GM21723 (cell line): ENCODE results near the gene HS6ST2.

ENCODE experiments used
- ATAC-seq: cut with Tn5 transposase; IDR thresholded peaks from one replicate; pipeline ENCODE4 v1.9.1; 2021; ENCODE audit warnings: mild to moderate bottlenecking, moderate library complexity; ENCODE audit not compliant: unreplicated experiment

HS6ST2 gene

GRCh38 chrX:132807411-132808030, 150.9 kb downstream of the HS6ST2 start:
- ATAC-seq, result no peak

GRCh38 chrX:132802033-132802432, 156.4 kb downstream of the HS6ST2 start:
- ATAC-seq, result no peak

- ATAC-seq, result no peak
These were observed 163.2 kb downstream of the HS6ST2 start for GRCh38 chrX:132795181-132795580.

GRCh38 chrX:132791714-132792113, 166.7 kb downstream of the HS6ST2 start:
- no peak for ATAC-seq

DNA sequence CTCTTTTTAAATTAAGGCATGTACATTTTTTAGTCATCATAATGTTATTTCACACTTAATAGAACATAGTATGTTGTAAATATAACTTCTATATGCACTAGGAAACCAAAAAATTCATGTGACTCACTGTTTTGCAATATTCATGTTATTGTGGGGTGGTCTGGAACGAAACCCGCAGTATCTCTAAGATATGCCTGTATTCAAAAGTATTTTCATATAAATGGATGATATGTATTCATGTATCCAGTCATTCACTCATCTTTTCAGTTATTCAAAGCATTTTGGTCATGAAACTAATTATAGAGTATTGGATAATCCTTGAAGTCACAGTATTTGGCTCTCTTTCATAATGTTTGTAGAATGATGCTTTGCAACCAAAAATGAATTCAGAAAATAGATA, 168.1 kb downstream of the HS6ST2 start:
- no peak for ATAC-seq

DNA sequence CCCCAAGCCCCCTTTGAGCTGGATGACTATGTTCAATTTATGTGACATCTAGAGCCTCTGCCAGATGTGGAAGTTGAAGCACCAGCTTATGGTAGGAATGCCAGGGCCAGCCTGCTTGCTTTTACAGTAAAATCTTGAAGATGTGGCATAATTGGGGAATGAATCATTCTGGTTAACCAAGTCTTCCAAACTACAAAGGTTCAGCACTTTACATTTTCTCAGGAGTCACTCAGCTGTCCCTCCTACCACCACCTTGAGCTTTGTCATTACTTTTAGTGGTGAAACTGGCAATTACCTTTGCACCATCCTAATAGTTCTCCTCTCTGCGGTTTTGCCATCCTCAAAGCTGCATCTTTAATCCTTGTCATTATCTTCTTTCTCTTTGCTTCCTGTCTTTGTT, 172.2 kb downstream of the HS6ST2 start:
- no peak for ATAC-seq

DNA sequence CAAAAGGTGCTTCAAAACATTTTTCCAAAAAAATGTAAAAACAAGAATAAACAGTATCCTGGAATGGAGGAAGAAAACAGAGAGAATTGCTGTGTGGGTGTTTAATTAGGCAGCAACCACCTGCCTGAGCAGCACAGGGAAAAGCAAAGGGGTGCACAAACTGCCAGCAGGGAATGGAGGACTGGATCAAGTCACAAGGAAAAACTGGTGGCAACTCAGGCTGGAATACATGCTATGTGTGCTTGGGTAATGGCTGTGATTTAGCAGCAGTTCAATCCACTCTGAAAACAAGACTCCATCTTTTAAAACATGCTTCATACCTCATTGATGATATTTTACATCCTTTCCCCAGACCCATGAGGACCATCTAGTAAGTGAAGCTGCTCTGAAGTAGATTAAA, 179.5 kb downstream of the HS6ST2 start:
- ATAC-seq, result no peak

GRCh38 chrX:132776486-132777210, 181.8 kb downstream of the HS6ST2 start:
- ATAC-seq, result no peak

DNA sequence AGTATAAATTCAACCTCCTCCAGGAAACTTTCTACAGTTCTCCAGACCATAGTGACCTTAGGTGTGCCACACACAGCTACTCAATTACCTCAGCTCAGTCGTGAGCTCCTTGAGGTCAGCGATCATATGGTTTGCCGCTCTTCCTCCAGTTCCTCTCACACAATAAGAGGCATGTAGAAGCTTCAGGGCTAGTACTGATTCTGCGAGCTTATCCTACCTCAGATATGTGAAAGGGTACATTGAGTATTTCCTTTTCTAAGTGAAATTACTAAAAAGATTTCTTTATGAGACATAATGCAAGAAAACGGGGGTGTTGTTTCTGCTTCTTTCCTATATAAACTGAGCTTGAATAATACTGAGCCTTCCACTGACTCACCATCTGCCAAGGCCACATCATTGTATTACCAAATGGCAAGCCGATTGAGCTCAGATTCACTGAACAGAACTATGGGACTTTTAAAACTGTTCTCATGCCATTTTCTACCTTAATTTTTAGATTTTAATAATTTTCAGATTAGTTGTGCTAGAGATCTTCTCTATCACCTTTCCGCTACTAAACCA, 183.1 kb downstream of the HS6ST2 start:
- ATAC-seq, result no peak

GRCh38 chrX:132774010-132774714, 184.3 kb downstream of the HS6ST2 start:
- ATAC-seq, result no peak

- ATAC-seq, result no peak
These were observed 188.8 kb downstream of the HS6ST2 start for GRCh38 chrX:132769609-132770008.

- ATAC-seq, result no peak
These were observed 192.0 kb downstream of the HS6ST2 start for GRCh38 chrX:132766452-132766851.

- ATAC-seq, result no peak
These were observed 194.9 kb downstream of the HS6ST2 start for GRCh38 chrX:132763528-132763927.

GRCh38 chrX:132758759-132759158, 199.7 kb downstream of the HS6ST2 start:
- no peak for ATAC-seq

DNA sequence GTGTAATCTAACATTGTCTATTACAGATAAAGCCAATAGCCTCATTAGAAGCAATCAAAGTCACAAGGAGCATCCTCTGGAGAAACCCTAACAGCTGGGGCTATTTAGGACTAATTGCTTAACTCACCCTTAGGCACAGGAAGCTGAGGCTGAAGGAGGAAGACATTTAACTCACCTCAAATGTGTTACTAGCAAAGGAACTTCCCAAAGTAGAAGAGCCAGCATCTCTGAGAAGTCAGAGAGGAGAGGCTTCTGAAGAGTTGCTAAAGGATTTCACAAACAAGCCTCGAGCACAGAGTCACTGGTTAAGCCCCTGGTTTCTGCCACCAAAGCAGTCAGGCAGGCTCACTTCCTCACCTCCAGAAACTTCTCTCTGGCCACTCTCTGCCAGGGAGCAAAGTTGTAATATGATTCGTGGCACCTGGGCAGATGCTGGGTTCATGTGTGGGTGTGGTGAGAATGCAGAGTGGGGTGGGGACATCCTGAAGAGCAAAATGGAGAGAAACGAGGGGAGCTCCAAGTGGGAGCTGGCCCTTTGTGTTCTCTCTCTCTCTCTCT, 201.3 kb downstream of the HS6ST2 start:
- ATAC-seq, result no peak

DNA sequence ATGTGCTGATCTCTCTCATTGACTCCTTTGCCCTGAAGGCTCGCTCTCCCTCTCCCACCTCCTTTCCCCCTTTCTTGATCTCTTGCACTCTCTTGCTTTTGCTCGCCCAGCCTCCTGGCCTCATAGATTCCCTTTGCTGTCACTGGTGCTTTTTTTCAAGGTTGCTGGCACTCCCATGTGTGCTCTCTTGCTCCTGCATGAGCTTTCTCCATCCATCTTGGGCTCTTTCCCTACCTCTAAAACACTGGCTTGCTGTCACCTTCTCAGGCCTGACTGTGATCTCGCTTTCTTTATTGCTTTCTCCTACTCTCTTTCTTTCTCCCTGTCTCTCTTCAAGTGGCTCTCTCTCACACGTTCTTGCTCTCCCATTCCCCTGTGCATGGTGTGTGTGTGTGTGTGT, 202.0 kb downstream of the HS6ST2 start:
- ATAC-seq, result no peak

DNA sequence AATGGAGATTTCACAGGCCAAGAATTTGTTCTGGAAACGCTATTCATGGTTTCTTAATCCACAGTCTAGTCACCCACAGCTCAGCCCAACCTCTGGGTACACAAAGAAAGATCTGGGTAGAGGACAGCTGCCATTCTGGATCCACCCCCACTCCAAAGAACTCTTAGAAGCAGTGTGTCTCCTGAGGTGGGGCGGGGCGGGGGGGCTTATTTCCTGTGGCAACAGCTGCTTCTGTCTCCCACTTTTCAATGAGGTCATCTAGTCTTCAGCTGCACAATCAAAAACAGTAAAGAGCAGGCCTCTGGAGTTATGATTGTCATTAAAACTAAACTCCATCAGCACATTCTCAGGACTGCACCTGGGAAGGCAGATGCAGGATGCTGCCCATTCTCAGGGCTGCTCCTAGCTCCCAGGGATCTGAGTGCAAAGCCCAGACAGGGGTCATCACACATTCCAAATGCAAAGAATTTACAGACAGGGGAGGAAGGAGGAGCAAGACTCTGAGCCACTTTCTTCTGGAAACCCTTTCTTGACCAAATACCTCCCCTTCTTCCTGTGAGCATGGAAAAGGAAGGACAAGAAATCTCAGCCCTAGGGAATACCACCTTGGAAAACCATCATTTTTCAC, 207.3 kb downstream of the HS6ST2 start:
- no peak for ATAC-seq

DNA sequence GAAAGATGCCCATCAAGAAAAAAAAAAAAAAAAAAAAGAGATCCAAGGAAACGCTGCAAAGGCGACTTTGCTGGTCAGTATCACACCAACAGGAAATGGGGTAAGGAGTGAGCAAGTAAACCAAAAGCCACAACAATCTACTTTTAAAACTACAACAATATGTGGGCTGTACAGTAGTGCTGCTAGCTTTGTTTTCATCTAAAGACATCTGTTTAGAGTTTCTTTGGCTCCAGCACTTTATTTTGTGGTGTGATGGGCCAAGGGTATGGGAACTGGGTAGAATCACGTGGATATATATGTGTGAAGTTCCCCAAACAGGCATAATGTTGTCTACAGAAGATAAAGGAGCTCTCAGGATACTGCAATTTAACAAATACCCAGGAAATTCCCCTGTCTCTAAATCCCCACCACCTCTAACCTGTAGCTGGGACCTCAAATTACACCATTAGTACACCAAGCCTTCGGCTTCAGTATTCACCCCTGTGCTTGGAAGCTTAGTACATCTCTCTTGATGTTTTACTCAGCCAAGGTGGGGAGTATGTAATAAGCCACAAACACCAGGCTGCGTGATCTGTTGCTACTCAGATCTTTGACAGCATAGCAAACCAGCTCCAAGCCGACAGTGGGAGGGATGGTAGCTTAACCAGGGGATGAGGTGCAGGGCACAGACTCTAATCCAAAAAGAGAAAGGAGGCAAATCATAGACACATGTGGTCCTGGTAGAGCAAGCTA, 207.9 kb downstream of the HS6ST2 start:
- no peak for ATAC-seq

GRCh38 chrX:132749406-132749805, 209.0 kb downstream of the HS6ST2 start:
- no peak for ATAC-seq

GRCh38 chrX:132748909-132749308, 209.5 kb downstream of the HS6ST2 start:
- no peak for ATAC-seq
